NOMO-1 (cell line): Measurements from ENCODE around the gene SDC1.

Experiments
- DNase-seq, 2 experiments: peaks; one replicate each; lab custom pipeline; 2025; ENCODE audit not compliant: unreplicated experiment in 2 of 2; lab: John Stamatoyannopoulos, UW

Gene SDC1

DNA sequence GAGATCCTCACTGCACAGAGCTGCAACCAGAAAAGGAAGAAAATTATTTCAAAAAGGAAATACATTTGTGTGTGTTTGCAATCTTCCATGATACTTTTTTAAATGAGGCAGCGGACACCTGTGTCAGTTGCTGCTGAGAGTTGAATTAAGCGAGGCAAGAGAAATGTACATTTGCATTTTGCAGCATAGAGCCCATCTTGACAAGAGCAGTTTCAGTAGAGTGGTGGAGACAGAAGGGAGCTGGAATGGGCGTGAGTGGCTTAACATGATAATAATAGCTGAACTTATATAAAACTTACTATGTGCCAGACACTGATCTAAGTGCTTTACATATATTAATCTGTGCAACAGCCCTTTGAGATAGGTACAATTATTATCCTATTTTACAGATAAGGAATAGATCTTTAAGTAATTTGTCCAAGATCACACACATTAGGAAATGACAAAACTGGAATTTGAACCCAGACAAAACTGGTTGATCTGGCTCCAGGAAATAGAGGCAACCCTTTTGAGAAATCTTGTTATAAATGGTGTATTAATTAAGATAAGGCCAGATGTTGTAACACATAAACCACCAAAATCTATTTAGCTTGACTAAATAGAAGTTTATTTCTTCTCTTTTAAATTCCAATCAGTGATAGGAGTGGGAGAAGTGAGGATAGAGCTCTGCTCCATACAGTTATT, 68.7 kb downstream of the SDC1 start:
- no peak for DNase-seq

- no peak for DNase-seq
Observed at GRCh38 chr2:20153131-20153851, 71.6 kb downstream of the SDC1 start.

GRCh38 chr2:20150806-20151571, 73.9 kb downstream of the SDC1 start:
- no peak for DNase-seq
